Prostate gland (tissue), 2 donors: ENCODE measurements around the gene HLA-DRB5. TPM values are rescaled to one million over a fixed set of nuclear protein-coding genes. Genes with fewer than 3 reads are reported as not detected.
"Not testable (repeated sequence)": the region's sequence is repeated elsewhere in the genome, so short reads cannot be mapped to it uniquely, and the experiment has no call there.

Experiments used
- DNase-seq: peaks from one replicate; pipeline ENCODE4 v3.0.0-alpha.2; 2019; ENCODE audit warnings: low spot score
- H3K27ac ChIP-seq, 2 donors: fragments of 200-600 bp; sonication (generic); 2 replicates each; pipeline ENCODE4 v1.5.1; 2017 to 2019
- H3K27me3 ChIP-seq: fragments of 200-600 bp; sonication (generic); replicated peaks from 2 replicates; pipeline ENCODE4 v1.5.1; 2019; ENCODE audit not compliant: insufficient read depth
- H3K36me3 ChIP-seq, 2 donors: fragments of 200-600 bp; sonication (generic); 1 replicate in 1 of 2; 2 replicates in 1 of 2; pipeline versions ENCODE4 v1.5.1 to v1.8.1; 2017 to 2019
- H3K4me1 ChIP-seq: fragments of 200-600 bp; sonication (generic); replicated peaks from 2 replicates; pipeline ENCODE4 v1.5.1; 2019
- H3K4me3 ChIP-seq, 2 donors: fragments of 200-600 bp; sonication (generic); 2 replicates each; pipeline ENCODE4 v1.5.1; 2017 to 2019
- H3K9me3 ChIP-seq: fragments of 200-600 bp; sonication (generic); 2 replicates; pipeline ENCODE4 v1.5.1; 2017
- POLR2A ChIP-seq: fragments of 450-650 bp; IDR thresholded peaks from one replicate; pipeline ENCODE4 v1.6.1; 2016; ENCODE audit warnings: antibody characterized with exemption, mild to moderate bottlenecking
- POLR2AphosphoS5 ChIP-seq: sonication (generic); formaldehyde crosslinking; IDR thresholded peaks from one replicate; pipeline ENCODE4 v1.6.1; 2017; ENCODE audit warnings: antibody characterized with exemption
- WGBS: methylation state at CpG from one replicate; pipeline ENCODE4 v1.1.5; 2018; 5-methylcytosine and 5-hydroxymethylcytosine counted together
- intact Hi-C: fragments of 100-400 bp; cut with DNase I; formaldehyde crosslinking; loops from one replicate; pipeline ENCODE4 v1.14.2; 2022
- total RNA-seq, 2 donors: library from RNA; depleted of rRNA; stranded (reverse); fragments of >200 nt; gene quantifications; one replicate each; pipeline ENCODE4 v1.1.0, GENCODE V29; 2016
- TF ChIP-seq, protein P1 (sequence below), 4 experiments: fragments of 200-600 bp in 2 of 4; fragments of 450-650 bp in 2 of 4; sonication (generic) in 2 of 4; IDR thresholded peaks; 1 replicate in 3 of 4; 2 replicates in 1 of 4; pipeline ENCODE4 v1.5.1; 2016 to 2019; ENCODE audit warnings: antibody characterized with exemption in 4 of 4, mild to moderate bottlenecking in 2 of 4, moderate library complexity in 2 of 4

HLA-DRB5 gene
- not detected for total RNA-seq

DNA sequence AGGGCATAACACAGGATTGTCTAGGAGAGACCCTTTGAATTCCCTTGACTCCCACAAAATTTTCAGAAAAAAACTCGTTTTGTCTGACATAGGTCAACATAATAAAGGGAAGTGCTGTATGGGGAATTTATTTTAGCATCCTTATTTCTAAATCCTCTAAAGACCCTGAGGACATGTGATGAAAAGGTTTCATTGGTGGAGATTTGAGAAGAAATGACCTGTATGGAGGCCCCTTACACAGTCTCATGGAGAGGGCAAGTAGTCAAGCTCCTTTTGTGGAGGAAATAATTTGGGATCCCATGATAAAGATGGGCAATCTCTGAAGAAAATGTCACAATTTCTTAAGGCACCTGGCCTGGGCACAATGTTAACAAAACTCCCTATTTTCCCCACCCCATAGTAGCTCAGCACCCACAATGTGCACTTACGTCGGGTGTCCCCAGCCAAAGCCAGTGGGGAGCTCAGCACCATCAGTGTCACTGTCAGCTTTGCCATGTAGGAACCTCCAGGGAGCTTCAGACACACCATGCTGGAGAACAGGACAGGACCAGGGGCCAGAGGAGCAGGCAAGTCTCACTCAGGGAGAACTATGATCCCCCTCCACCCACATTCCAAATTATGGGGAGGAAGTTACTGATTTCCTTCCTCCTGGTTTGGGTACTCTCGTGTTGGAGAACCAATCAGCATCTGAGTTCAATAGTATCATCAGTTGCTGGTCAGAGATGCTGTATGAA lies at the start of gene HLA-DRB5:
Gene HLA-DRB5, minus strand, starts transcription at position 591 of the 734 bp plus-strand sequence. Its CDS starts 63 bp downstream, at position 528.
- TF ChIP-seq, protein P1, sequence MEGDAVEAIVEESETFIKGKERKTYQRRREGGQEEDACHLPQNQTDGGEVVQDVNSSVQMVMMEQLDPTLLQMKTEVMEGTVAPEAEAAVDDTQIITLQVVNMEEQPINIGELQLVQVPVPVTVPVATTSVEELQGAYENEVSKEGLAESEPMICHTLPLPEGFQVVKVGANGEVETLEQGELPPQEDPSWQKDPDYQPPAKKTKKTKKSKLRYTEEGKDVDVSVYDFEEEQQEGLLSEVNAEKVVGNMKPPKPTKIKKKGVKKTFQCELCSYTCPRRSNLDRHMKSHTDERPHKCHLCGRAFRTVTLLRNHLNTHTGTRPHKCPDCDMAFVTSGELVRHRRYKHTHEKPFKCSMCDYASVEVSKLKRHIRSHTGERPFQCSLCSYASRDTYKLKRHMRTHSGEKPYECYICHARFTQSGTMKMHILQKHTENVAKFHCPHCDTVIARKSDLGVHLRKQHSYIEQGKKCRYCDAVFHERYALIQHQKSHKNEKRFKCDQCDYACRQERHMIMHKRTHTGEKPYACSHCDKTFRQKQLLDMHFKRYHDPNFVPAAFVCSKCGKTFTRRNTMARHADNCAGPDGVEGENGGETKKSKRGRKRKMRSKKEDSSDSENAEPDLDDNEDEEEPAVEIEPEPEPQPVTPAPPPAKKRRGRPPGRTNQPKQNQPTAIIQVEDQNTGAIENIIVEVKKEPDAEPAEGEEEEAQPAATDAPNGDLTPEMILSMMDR (IDR thresholded peaks at IDR 0.05): no peak
- TF ChIP-seq POLR2A: no peak
- TF ChIP-seq POLR2AphosphoS5: no peak
- no peak within 1 kb of the TSS for H3K27ac ChIP-seq
- H3K9me3 ChIP-seq: no peaks in the 10 kb centered on the region
- H3K4me1 ChIP-seq: no peaks in the 10 kb centered on the region
- H3K36me3 ChIP-seq: no peaks in the 10 kb centered on the region
- 0% methylated on average over 1 of the region's 4 CpGs for WGBS
- no peak for DNase-seq
- H3K27me3 ChIP-seq: no peaks in the 10 kb centered on the region
- H3K4me3 ChIP-seq: no peak within 1 kb of the TSS
- intact Hi-C loops: loop anchor here (5.0 kb wide), 1 partner anchor 42 kb away; no protein-coding TSS in a partner anchor

- DNase-seq: no peak
- no peaks in the 10 kb centered on the region for H3K4me1 ChIP-seq
- TF ChIP-seq, protein P1 (IDR thresholded peaks at IDR 0.05): no peak
- TF ChIP-seq POLR2A (no peak), POLR2AphosphoS5 (no peak)
- no peaks in the 10 kb centered on the region for H3K27me3 ChIP-seq
- WGBS: 2% methylated on average over 3 of the region's 3 CpGs
- intact Hi-C loops: no loop called here
- H3K27ac ChIP-seq: no peak overlapping the region
- no peaks in the 10 kb centered on the region for H3K36me3 ChIP-seq
- no peaks in the 10 kb centered on the region for H3K9me3 ChIP-seq
- H3K4me3 ChIP-seq: no peak overlapping the region
Measured at GRCh38 chr6:32578962-32579361, 48.9 kb upstream of the HLA-DRB5 start.

GRCh38 chr6:32577493-32577892 lies 47.4 kb upstream of the HLA-DRB5 start:
- WGBS: 26% methylated on average over 5 of the region's 5 CpGs
- H3K4me1 ChIP-seq, intact Hi-C loops, DNase-seq, H3K9me3 ChIP-seq, H3K36me3 ChIP-seq, H3K4me3 ChIP-seq, H3K27ac ChIP-seq, H3K27me3 ChIP-seq: not testable (repeated sequence)

- DNase-seq: no peak
- Histone ChIP-seq H3K4me3 (no peak overlapping the region), H3K27me3 (no peaks in the 10 kb centered on the region), H3K4me1 (no peaks in the 10 kb centered on the region), H3K9me3 (no peaks in the 10 kb centered on the region), H3K27ac (no peak overlapping the region), H3K36me3 (no peaks in the 10 kb centered on the region)
- TF ChIP-seq, protein P1 (IDR thresholded peaks at IDR 0.05): no peak
- TF ChIP-seq POLR2AphosphoS5 (no peak), POLR2A (no peak)
- intact Hi-C loops: no loop called here
- 63% methylated on average over 1 of the region's 1 CpG for WGBS
Measured at GRCh38 chr6:32576250-32576649, 46.2 kb upstream of the HLA-DRB5 start.

- WGBS: 35% methylated on average over 3 of the region's 4 CpGs
Measured at GRCh38 chr6:32570363-32570905, 40.3 kb upstream of the HLA-DRB5 start.

More at GRCh38 chr6:32570363-32570905, 40.3 kb upstream of the HLA-DRB5 start:
- Histone ChIP-seq H3K4me1 (no peaks in the 10 kb centered on the region), H3K27me3 (no peaks in the 10 kb centered on the region), H3K27ac (no peak overlapping the region), H3K4me3 (no peak overlapping the region), H3K9me3 (no peaks in the 10 kb centered on the region), H3K36me3 (no peaks in the 10 kb centered on the region)
- DNase-seq: no peak
- TF ChIP-seq, protein P1 (IDR thresholded peaks at IDR 0.05): no peak
- TF ChIP-seq POLR2A: no peak
- no peak for TF ChIP-seq POLR2AphosphoS5
- intact Hi-C loops: loop anchor here (5.0 kb wide), 1 partner anchor 43 kb away; no protein-coding TSS in a partner anchor
